ENCODE measurements around the gene SLC38A9.

DNA sequence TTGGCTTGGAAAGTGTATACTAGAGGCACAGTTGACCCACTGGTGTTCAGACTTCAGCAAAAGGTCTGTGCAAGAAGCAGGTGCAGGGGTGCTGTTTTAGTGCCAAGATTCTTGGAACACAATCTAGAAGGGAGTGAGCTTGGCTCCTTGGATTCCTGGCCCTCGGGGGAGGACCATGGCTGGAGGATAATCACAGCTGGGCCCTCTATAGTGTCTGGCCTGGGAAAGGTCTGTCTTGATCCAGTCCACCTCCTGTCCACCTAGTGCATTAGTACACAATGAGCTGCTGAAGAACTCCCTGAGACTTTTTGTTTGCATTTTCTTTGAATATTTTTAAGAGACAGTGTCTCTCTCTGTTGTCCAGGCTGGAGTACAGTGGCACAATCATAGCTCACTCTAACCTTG, 126.9 kb downstream of the SLC38A9 start:
- no peak for TF ChIP-seq REST (IDR thresholded peaks at IDR 0.05)
- no peak for TF ChIP-seq CTCF (IDR thresholded peaks at IDR 0.05; ENCODE audit: low read depth, low read length, missing input control)
- no peak for TF ChIP-seq MAX (IDR thresholded peaks at IDR 0.05)
- TF ChIP-seq, protein P1, sequence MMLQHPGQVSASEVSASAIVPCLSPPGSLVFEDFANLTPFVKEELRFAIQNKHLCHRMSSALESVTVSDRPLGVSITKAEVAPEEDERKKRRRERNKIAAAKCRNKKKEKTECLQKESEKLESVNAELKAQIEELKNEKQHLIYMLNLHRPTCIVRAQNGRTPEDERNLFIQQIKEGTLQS (IDR thresholded peaks at IDR 0.05) = no peak
- no peak for TF ChIP-seq YY1 (IDR thresholded peaks at IDR 0.05)
- TF ChIP-seq SP1 (IDR thresholded peaks at IDR 0.05) = no peak
- TF ChIP-seq RAD21 (IDR thresholded peaks at IDR 0.05) = no peak
- no peak for TF ChIP-seq JUND (IDR thresholded peaks at IDR 0.05)
- no peak for TF ChIP-seq EGR1 (IDR thresholded peaks at IDR 0.05; ENCODE audit: low read depth in 2 of 2)
- TF ChIP-seq GABPA (IDR thresholded peaks at IDR 0.05 in 1 of 2, conservative IDR thresholded peaks at IDR 0.05 in 1 of 2) = no peak

Measured in liver (tissue), 3 donors.